Frontal cortex (tissue), 4 donors: Measurements from ENCODE around the gene RBM33. TPM values are rescaled to one million over a fixed set of nuclear protein-coding genes. Genes with fewer than 3 reads are reported as not detected.

Experiments
- DNase-seq, 2 donors: peaks; one replicate each; pipeline ENCODE4 v3.0.0; 2012; ENCODE audit warnings: low spot score in 2 of 2
- FAIRE-seq: peaks from 2 replicates; lab custom pipeline; 2012; peaks lifted over from hg19 to GRCh38; lab: Jason Lieb, UNC
- total RNA-seq: library from RNA; depleted of rRNA; stranded (reverse); fragments of >200 nt; gene quantifications from one replicate; pipeline ENCODE4 v1.2.3, GENCODE V29; 2014
- donor health status: control.
- donor health status: control.
- donor health status: control.

Gene RBM33
- total RNA-seq, 1 donor from 2014 or later: 44.4 TPM

DNA sequence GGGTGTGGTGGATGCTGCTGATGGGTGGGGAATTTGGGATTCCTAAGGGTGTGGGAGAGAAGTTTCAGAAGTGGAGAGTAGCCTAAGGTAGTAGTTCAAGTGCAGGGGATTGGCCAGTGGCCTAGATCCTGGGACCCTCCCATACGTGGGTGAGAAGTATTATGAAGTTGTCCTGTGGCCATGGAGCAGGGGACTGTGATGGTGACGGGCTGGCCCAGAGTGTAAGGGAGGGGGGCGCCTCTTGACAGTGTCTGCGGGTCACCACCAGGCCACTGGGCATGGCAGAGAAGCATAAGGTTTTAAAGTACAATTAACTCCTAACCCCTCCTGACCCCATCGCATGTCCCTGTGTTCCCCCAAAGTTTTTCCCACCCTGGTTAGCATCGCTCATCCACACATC lies 70.2 kb downstream of the RBM33 start:
- DNase-seq: no peak
- no peak for FAIRE-seq

DNA sequence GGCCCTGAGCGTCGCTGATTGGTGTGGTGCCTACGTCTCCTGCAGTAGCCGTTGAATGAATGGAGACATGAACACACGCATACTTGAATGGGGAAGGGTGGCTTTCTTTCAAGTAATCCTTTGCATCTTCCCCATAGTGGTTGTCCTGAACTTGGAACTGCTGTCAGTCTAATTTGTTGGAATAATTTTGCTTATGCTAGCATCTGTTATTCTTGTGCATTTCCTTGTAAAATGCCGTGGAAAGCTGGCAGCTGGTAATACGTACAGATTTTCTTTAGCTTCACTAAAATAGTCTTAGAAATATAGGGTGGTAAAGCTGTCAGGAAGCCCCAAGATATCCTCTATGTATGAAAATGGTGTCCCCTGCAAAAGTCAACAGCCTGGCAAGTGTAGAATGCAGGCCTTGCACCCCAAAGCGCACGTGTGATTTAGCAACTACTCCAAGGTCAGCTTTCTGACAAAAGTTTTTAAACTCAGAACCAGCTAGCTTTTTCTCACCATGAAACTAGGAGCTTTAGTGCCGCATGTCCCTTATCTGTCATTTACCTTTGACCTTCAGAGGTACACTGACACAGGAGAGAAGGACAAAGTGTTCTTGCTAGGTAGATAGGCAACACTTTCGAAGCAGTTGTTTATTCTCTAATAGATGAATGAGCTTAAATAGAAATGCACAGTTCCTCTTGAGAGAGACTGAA lies 70.8 kb downstream of the RBM33 start:
- no peak for DNase-seq
- FAIRE-seq: no peak

DNA sequence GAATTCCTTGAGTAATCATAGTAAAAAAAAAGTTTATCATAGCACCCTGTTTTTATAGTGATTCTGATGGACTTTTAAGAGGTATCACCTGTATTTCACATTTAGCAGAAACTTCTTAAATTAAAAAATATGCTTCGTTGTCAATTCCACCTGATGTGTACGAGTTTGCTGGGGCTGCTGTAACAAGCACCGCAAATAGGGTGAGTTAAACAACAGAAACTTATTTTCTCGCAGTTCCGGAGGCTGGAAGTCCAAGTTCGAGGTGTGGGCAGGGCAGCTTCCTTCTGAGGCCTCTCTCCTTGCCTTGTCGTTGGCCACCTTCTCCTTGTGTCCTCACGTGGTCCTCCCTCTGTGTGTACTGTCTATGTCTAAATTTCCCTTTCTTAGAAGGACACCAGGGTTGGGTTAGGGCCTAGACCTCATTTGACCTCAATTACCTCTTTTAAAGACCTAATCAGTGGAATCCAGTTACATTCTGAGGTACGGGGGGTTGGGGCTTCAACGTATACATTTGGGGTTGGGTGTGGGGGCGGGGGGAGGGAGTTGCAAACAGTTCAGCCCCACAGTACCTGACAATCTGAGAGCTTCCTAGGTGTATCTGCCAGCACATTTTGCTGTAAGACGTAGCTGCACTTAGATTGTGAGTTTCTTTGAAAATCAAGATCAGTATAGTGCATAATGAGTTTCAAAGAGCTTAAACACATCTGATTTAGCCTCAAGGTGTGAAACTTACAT lies 72.7 kb downstream of the RBM33 start:
- DNase-seq: no peak
- FAIRE-seq: no peak

DNA sequence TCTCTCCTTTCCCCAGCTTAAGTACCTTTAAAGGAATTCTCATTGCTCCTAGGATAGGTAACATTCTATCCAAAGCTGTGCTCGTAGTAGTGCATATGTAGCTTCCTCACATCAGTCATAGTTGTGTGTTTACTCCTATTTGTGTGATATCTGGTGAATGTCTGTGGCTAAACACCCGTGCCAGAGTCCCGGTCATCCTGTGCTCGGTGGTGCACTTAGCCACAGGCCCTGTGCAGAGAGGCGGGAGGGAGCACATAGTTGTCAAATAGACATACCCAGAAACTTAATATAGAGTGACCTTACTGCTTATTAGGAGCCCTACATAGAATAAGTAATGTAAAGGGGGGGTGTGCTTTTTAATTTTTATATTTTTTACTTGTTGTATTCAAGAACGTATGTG lies 76.6 kb downstream of the RBM33 start:
- FAIRE-seq (no peak), DNase-seq (no peak)

DNA sequence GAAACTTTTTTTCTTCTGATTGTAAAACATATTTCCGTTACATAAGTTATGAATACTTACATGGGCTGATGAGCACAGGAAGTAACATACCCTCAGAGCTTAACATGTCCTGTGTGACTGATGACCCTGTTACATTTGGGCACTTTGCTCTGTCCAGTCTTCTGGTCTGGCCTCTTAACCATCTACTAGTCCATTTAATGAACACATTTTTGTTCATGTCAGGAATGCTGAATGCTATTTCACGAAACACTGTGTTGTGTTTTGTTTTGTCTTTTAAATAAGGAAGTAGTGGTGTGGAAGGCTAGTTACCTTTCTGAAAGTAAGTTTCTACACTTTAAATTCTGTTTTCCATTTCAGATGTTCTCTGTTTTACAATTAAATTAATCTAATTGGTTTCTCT lies 77.7 kb downstream of the RBM33 start:
- DNase-seq (no peak), FAIRE-seq (no peak)

DNA sequence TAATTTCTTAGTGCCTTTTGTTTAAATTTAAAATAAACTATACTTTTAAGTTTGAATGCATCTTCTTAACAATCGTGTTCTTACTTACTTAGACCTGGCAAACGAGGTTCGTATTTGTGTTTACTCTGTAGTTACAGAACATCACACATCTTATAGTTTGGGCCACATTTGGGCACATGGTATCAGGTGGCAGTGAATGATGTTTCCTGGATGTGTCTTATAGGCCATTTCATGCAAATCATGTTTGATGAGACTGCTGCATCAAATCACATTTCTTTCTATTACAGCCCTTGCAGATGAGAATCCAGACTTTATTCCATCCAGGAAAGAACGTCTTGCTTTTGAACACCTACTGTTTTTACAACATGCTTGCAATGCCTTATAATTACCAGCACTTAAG lies 78.5 kb downstream of the RBM33 start:
- FAIRE-seq: no peak
- no peak for DNase-seq

DNA sequence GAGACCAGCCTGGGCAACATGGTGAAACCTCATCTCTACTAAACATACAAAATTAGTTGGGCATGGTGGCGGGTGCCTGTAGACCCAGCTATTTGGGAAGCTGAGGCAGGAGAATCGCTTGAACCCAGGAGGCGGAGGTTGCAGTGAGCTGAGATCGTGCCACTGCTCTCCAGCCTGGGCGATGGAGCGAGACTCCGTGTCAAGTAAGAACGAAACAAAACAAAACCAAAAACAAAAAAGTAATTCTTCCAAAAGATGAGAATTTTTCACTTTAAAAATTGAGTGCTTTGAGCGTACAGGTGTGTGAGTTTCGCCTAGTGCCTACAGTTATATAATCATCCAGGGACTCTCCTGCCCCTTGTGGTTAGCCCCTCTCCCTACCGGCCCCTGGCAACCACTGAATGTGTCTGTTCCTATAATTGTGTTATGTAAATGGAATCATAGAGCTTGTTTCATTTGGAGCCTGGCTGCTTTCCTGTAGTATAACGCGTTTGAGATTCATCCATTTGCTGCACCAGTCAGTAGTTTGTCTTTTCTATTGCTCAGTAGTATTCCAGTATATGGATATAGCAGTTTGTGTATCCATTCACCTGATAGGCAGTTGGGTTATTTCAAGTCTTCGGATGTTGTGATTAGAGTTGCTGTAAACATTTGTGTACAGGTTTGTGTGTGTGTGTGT lies 80.0 kb downstream of the RBM33 start:
- FAIRE-seq (no peak), DNase-seq (no peak)

DNA sequence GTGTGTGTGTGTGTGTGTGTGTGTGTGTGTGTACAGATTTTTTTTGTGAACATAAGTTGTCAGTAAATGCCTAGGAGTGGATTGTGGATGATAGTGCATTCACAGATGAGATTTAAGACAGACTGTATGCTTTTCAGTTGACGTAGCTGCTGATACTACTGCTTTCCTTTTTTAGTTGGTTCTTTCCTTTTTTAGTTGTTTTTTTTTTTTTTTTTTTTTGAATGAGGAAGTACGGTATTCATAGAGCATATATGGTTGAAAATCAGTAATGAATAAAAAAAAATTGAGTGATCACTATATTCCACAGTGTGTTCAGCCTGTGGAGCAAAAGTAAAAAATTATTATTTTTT lies 80.5 kb downstream of the RBM33 start:
- FAIRE-seq: no peak
- DNase-seq: no peak

DNA sequence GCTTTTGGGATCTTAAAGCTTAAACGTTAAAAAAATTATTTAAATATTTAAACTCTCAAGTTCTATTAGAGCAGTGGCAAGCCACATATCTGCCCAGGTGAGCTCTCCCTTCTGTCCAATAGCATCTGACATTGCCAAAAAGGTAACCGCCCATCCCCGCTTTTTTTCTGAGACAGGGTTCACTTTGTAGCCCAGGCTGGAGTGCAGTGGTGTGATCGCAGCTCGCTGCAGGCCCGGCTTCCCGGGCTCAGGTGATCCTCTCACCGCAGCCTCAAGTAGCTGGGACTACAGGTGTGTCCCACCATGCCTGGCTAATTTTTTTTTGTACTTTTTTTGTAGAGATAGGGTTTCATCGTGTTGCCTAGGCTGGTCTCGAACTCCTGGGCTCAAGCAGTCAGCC lies 83.2 kb downstream of the RBM33 start:
- FAIRE-seq (no peak), DNase-seq (no peak)

DNA sequence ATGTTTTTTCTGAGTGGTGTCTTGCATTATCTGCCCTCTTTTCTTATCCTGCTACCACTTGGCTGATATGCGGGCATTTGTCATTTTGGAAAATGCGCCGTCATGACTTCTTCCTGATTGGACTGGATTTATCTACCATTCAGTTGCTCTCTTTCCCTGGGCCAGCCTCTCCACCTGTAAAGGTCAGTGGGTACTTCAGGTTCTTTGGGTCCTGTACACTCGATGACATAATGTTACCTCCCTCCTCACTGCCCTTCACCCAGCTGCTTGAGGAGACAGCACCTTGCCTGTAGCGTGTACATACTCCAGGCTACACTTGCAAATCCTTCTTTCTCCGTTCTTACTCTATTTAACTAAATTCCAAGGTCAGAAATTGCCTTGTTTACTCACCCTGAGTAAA lies 83.7 kb downstream of the RBM33 start:
- no peak for FAIRE-seq
- no peak for DNase-seq

DNA sequence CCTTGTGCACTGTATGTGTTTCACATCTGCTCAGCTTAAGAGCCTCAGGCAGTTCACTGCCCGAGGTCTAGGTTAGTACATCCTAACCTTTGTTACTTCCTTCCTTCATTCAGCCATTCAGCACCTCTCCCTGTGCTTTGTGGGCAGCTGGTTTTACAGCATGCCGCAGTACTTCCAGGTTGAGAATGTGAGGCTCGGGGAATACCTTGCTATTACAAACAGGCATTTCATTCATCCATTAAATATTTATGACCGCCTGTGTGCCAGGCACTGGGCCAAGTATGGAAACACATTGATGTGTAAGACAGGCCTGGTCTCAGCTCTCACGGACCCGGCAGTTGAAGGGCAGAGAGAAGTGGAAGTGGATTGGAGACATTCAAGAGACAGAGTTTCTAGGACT lies 85.4 kb downstream of the RBM33 start:
- no peak for DNase-seq

DNA sequence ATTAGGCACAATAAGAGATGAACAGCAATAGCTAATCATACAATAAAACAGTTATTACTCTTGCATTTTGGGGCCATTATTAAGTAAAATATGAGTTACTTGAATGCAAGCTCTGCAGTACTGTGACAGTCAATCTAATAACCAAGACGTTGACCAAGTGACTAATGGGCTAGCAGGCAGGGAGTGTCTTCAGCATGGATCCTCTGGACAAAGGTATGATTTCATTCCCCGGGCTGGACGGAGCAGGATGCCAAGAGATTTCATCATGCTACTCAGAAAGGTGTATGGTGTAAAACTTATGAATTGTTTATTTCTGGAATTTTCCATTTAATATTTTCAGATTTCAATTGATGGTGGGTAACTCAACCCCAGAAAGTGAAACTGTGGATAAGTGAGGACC lies 86.9 kb downstream of the RBM33 start:
- no peak for FAIRE-seq

More for the DNA sequence above, 85.4 kb downstream of the RBM33 start:
- no peak for FAIRE-seq

DNA sequence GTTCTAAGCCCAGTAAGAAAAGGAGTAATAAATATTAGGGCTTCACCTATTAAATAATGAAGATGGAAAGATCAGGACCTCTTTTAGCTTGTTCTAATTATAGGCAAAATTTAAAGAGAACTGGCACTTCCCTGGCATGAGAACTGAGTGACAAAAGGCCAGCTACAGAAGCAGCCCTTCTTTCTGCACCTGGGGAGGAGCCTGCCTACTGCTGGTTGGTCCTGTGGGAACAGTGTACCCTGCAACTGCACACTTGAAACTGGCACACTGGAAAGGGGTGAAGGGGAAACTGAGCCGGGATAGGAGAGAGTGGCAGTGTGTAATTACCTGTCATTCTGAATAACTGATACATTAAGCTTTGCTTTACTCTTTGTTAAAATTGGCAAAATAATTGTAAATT lies 87.4 kb downstream of the RBM33 start:
- DNase-seq (no peak), FAIRE-seq (no peak)

More for the DNA sequence above, 86.9 kb downstream of the RBM33 start:
- no peak for DNase-seq

DNA sequence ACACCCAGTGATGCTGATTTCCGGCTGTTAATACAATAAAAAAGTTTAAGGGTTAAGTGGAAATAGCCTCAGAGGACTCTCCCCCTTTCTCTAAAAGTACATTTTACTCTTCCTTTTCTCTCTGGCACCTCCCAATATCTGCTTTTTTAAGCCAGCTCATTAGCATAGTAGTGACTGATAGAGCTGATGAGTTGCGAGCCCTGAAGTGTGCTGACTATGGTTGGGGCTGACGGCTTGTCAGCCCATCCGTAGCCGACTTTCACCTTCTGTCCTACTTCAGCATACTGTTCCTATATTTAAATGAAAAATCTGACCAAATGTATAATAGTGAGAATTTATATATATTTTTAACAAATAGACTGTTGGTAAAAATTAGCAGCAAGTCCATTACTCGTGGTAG lies 87.8 kb downstream of the RBM33 start:
- DNase-seq: no peak
- no peak for FAIRE-seq

DNA sequence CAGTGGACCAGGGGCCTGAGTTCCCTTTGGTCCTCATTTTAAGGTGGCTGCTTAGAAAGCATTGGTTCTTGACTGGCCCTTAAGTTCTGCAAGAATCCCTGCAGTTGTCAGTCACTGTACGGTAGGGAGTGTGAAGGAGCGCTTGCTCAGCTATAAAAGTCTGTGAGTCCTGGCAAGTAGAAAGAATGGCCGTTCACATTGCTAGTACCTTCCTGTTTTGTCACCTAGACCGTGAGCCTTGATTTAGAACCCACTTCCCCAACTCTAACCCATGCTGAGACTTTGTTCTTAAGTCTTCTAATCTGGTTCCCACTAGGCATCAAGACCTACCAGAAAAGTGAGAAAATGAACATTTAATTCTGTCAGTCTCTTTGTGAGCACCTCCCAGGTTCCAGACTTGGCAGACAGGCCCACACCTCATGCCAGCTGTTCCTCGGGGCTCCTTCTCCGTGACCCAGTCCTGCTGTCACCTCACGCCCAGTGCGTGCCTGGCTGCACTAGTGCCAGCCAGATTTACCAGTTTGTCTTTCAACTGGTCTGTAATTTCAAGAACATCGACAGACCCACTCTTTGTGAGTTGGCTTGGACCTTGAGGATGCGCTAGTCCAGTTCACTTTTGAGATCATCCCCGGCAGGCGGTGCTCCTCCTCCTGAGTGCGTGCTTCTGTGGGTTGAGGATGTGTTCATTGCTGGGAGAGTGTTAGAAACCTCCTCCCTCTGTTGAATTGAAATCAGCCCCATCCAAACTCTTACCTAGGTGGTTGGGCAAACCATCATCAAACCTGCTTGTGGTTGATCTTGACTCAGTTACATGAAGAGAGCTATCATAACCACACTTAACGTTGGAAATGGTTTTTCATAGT lies 89.4 kb downstream of the RBM33 start:
- FAIRE-seq (no peak), DNase-seq (no peak)

DNA sequence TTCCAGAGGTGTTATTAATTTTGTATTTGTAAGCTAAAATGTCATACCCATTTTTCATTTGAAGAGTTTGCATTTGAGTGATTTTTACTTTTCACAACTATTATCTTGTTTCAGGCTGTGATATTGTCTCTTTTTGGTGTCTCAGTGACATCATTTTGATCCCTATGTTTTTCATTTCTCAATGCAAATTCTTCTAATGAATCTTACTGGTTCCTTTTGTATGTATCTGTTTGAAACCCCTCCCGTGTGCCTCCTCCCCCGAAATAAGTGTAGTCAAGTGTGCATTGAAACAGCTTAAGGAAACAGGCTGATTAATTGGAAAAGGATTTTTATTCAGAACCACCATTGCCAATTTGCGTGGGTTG lies 90.0 kb downstream of the RBM33 start:
- FAIRE-seq (no peak), DNase-seq (no peak)

DNA sequence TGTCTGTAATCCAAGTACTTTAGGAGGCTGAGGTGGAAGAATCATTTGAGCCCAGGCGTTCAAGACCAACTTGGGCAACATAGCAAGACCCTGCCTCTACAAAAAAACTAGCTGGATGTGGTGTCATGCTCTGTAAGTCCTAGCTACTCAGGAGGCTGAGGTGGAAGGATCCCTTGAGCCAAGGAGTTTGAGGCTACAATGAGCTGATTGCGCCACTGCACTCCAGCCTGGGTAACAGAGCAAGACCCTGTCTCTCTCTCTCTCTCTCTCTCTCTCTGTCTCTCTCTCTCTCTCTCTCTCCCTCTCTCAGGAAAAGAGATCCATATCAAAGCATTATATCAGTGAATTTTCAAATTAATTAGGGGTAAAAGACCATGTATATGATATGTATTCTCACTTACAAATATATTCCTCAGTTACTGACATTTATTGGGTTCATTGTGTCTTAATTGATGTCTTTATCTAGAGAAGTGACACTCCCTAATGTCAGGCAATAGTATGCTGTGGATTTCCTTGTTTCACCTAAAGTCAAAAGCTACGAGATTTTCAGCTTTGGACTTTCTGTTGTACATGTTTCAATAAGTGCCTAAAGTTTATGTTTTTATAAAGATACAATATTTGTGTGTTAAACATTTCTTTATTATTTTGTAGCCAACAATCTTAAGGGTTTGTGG lies 91.1 kb downstream of the RBM33 start:
- FAIRE-seq (no peak), DNase-seq (no peak)

DNA sequence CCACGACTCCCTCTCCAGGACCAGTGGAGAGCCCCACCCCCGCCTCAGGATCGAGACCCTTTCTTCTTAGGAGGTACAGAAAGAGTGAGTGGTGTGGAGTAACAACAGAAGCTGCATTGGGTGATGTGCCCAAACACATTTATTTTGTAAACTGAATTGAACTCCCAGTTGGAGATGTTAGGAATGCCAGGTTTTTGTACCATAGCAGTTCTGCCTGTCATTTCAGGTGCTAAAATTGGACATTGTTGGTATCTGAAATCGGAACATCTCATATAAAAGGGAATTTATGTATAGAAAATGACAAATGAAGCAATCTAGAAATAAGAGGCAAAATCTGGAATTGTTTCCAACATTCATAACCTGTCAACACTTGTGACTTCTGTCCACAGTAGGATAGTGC lies 93.1 kb downstream of the RBM33 start:
- DNase-seq (no peak), FAIRE-seq (no peak)

DNA sequence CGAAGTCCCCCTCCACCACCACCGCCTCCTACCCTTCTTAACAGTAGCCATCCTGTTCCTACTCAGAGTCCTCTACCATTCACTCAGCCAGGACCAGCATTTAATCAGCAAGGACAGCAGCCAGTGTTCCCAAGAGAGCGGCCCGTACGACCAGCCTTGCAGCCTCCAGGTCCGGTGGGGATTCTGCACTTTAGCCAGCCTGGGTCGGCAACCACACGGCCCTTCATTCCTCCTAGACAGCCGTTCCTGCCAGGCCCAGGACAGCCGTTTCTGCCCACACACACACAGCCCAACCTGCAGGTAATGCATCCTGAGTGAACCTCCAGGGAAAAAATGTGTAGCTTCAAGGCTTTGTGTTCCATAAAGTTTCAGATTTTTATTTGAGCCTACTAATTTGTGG lies 93.6 kb downstream of the RBM33 start:
- DNase-seq: no peak
- FAIRE-seq: no peak
